ENCODE measurements around the gene KCNIP2.

DNA sequence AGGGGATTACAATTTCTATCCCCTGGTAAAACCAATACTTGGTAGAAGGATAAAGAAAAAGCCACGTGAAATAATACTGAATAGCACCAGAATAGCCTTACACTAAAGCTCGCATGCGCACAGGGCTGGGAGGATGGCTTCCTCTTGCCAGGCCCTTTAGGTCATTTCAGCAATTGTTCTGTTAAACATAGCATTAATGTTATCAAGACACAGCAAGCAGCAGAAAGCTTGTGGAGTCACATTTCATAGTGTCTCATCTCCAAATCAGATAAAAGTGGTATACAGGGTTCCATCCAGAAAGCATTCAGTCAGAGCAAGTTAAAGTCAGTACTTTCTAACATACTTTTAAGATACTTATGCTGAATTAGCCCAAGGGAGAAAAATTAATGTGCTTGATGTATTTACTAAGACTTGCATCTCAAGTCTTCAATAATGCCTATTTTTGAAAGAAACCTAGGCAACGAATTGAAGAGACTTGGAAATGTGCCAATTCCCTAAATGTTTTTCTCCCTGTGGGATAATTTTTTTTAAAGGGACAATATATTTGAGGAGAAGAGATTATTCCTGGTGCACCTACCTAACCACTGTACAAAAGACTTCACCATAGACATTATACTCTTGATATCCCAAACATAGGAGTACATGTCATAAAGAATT, 46.1 kb downstream of the KCNIP2 start:
- TF ChIP-seq, protein P1, sequence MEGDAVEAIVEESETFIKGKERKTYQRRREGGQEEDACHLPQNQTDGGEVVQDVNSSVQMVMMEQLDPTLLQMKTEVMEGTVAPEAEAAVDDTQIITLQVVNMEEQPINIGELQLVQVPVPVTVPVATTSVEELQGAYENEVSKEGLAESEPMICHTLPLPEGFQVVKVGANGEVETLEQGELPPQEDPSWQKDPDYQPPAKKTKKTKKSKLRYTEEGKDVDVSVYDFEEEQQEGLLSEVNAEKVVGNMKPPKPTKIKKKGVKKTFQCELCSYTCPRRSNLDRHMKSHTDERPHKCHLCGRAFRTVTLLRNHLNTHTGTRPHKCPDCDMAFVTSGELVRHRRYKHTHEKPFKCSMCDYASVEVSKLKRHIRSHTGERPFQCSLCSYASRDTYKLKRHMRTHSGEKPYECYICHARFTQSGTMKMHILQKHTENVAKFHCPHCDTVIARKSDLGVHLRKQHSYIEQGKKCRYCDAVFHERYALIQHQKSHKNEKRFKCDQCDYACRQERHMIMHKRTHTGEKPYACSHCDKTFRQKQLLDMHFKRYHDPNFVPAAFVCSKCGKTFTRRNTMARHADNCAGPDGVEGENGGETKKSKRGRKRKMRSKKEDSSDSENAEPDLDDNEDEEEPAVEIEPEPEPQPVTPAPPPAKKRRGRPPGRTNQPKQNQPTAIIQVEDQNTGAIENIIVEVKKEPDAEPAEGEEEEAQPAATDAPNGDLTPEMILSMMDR (IDR thresholded peaks at IDR 0.05 in 4 of 5, conservative IDR thresholded peaks at IDR 0.05 in 1 of 5) = no peak
- no peak for TF ChIP-seq POLR2A (IDR thresholded peaks at IDR 0.05)

Data from gastrocnemius medialis (tissue), 4 donors.